HG03460 (cell line): ENCODE data around the gene DIP2C.

Experiments used
- ATAC-seq: cut with Tn5 transposase; IDR thresholded peaks from one replicate; pipeline ENCODE4 v1.9.1; 2021; ENCODE audit not compliant: unreplicated experiment

The DIP2C gene

DNA sequence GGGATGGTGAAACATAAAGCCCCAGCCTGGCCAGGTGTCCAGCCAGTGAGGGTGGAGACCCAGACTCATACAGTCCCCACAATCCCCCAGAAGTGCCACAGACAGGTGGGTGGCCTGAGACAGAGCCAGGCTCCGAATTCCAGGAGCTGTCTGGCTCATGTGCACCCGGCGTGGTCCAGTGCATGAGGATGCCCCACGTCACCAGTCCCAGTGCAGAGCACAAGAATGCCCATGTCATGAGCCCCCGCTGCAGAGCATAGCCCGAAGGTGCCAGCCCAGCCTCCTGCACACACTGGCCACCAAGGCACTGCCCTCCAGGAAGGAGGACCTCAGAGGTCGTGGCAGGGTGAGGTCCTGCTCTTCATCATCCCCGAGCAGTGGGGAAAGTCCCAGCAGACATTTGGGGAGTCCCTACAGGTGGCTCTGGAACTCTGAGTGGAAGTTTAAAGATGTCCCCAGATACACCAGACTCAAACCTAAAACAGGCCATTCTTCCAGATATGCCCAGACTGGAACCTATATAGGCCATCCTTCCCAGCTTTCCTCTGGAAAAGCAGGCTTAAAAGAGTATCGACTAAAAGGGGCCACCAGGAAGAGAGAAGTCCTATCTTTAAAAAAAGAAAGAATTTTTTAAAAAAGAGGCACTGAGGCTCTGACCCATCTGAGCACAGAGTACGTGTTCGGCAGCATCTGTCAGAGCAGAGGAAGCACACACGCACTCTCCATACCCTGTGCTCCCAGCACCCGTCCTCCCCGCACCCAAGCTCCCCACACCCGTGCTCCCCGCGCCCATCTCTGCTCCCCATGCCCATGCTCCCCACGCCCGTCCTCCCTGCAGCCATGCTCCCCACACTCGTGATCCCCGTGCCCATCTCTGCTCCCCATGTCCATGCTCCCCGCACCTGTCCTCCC lies 11.5 kb downstream of the DIP2C start:
- no peak for ATAC-seq

DNA sequence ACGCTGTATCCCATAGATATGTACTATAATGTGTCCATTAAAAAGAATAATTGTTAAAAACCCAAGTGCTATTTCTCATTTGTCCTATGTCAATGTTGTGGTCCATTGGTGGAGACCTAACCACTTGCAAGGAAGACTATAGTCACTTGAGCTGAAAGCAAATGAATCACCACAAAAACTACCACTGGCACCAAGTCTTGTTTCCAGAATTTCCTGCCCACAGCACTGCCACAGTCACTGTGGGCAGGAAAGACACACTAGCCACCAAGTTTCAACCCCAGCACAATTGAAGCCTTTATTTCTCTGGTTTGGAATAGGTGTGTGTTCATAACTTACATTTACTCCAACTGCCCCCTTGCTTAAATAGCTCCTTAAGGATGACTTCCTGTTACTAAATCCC lies 12.4 kb downstream of the DIP2C start:
- ATAC-seq, result no peak

DNA sequence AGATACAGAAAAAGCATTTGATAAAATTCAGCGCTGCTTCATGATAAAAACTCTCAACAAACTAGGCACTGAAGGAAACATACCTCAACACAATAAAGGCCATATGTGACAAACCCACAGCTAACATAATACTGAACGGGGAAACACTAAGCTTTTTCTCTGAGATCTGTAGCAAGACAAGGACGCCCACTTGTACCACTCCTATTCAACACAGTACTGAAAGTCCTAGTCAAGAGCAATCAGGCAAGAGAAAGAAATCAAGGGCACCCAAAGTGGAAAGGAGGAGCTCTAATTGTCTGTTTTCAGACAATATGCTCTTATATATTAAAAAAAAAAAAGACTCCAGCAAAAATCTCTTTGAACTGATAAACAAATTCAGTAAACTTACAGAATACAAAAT lies 13.3 kb downstream of the DIP2C start:
- no peak for ATAC-seq

DNA sequence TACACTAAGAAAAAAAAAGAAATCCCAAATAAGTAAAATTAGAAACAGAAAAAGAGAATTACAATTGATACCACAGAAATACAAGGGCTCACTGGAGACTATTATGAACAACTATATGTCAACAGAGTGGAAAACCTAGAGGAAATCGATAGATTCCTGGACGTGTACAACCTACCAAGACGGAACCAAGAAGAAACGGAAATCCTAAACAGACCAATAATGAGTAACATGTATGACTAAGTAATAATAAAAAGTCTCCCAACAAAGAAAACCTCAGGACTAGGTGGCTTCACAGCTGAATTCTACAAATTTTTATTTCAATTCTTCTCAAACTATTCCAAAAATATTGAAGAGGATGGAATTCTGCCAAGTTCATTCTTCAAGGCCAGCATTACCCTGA lies 13.9 kb downstream of the DIP2C start:
- ATAC-seq, result no peak

DNA sequence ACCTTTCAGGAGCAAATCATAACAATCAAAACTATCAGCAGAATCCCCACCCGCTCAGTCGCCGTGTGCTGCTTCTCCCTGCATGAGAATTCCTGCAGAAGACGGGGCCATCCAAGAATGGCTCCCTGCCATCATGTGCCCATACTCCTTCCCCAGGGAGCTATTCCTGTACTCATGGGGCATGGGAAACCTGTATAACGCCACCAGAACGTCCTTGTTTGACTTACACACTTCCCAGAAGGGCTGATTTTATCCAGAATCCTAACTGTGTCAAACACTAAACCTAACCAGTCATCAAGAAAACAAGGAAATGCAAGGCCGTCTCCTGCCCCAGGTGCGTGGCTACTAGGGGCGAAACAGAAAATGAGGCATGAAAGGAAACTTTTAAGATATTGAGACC lies 16.0 kb downstream of the DIP2C start:
- no peak for ATAC-seq

DNA sequence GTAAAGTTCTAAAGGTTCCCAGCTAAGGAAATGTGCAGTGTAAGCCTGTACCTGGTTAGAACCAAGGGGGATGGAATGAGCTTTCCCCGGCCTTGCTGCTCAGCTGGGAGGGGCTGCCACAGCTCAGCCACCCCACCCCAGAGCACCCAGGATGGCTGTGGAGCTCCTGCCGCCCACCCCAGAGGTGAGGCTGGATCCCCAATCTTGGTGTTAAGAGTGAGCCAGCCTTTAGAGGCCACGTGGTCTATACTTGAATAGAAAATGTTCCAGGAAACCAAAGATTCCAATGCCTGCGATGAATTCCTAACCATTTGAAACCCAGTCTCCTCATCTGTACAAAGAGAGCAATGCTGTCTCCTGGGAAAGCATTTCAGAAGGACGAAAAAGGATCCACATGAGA lies 16.5 kb downstream of the DIP2C start:
- ATAC-seq, result no peak

DNA sequence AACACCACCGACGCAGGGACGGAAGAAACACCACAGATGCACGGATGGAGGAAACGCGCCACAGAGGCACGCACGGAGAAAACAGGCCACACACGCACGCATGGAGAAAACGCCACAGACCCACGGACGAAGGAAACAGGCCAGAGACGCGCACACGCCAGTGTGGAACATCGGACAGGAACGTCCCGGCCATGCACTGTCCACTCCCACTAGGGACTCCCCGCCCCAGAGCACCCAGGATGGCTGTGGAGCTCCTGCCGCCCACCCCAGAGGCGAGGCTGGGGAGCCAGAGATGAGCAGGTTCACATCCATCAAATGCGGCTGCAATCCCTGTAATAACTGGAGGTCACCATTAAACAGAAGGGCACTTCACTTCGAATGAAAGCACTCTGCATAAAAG lies 17.3 kb downstream of the DIP2C start:
- ATAC-seq, result no peak

DNA sequence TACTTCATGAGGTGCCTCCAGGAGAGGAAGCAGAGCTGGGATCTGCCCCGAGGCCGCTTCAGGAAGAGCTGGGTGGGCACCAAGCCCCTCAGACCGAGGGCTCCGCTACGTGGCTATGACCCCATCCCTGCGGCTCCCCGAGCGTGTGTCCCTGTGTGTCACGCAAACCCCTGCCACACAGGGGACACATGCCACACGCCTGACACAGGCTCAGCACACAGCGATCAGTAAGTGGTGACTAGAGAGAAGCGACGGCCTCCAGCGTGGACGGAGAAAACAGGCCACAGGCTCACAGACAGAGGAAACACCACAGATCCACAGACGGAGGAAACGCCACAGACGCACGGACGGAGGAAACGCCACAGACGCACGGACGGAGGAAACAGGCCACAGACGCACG lies 18.5 kb downstream of the DIP2C start:
- no peak for ATAC-seq

DNA sequence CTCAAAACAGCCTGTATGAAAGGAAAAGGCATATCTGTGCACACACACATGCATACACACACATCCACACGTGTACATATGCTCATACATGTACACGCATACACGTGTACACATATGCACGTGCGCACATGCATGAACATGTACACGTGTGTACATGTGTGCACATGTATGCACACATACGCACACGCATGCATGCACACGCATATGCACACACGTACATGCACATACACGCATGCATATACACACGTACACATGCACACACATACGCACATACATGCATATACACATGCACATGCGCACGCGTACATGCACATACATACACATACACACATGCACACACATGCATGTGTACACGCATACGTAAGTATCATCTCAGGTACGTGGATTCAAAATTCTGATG lies 19.4 kb downstream of the DIP2C start:
- ATAC-seq, result no peak

DNA sequence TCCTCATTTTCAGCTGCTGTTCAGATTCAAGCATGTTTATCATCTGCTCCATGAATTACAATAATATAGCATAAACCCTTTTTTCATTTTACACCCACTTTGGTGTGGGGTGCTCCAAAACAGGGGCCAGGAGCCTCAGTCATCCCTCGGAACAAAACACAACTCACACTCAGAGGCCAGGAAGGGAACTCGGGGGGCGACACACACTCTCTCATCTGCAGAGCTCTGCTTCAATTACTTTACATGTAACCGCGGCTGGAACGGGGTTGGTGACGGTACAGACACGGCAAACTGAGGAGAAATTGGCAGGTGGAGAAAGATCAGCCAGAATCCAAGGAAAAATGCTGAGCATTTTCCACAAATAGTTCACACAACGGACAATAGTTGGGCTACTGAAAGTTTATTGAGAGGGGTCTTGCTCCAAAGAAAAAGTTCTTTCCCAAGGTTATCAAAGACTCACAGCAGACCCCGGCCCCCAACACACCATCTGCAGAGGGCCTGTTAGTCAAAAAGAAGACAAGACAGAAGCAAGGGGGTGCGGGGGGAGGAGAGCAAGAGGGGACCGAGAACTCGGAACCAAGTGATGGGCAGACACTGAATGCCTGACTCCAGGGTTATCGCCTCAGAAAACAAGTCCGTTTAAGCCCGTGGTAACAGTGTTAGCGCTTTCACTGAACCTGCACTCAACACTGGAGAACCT lies 20.5 kb downstream of the DIP2C start:
- ATAC-seq, result no peak

DNA sequence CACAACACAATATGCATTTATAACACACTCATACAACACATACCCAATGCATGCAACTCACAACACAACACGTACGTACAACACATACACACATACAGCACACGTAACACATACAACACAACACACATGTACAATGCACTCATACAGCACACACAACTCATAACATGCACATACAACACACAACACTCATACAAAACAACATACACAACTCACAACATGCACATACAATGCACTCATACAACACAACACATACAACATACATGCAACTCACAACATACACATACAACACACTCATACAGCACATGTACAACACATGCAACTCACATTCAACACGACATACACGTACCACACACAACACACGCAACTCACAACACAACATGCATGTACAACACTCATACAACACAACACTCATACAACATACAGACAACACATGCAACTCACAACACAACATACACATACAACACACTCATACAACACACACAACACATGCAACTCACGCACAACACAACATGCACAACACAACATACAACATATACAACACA lies 21.8 kb downstream of the DIP2C start:
- no peak for ATAC-seq

DNA sequence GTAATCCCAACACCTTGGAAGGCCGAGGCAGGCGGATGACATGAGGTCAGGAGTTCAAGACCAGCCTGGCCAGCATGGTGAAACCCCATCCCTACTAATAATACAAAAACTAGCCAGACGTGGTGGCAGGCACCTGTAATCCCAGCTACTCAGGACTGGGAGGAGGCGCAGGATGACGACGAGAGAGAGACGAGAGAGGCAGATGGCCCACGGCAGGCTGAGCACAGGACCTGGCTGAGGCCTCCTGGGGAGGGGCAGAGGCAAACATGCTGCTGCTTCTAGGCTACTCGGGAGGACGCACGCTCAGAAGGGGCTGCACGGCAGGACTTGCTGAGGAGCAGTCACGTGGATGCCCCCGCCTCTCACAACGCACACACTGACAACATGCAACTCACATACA lies 22.4 kb downstream of the DIP2C start:
- no peak for ATAC-seq

DNA sequence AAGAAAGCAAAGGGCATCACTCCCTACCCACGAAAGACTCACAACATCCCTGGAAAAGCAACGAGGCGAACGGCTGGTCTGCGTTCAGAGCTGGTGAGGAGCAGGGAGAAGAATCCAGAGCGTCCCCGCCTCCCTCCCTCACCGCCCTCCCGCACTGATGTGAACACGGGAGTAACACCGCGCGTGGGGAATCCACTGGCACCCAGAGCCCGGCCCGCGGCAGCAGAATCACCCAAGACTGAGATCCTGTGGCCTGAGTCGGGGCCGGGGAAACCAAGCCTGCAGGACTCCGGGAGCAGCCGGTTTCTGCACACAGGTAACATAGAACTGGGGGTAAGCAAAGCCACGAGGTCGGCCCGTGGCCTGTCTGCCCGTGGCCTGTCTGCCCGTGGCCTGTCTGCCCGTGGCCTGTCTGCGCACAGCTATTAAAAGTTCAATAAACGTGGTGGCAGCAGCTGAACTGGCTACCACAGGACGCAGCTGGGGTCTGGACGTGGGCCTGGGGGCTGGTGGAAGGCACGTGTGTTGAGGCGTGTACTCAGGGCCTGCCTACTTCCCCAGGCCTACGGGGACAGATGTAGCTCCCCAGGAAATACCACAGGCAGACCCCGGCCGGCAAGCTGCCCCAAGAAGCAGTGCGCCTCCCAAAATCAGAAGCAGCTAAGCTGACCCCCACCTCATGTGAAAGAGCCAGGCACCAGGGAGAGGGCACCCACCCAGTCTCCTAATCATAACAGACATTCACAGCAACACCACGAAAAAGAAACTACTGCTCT lies 23.0 kb downstream of the DIP2C start:
- no peak for ATAC-seq

DNA sequence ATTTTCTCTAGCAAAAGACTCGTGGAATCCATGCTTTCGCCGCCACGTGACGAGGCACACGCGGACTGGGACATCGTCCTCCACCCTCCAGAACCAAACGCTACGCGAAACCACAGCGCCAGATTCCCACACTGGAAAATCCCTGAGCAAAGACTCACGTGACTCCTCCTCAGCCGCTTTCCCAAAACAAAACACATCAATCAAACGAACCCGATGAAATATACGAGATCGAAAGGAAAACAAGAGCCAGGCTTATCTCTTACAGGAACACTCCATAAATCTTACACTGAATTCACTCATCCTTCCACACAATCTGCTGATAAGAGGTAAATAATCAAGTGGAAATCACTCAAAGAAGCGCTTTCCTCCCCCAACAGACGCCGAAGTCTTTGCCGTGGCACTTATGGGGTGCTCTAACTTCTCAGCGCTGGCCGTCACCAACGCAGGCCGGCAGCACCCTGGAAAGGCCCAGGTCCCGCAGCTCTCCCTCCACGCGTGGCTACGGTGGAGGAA lies 23.8 kb downstream of the DIP2C start:
- no peak for ATAC-seq

DNA sequence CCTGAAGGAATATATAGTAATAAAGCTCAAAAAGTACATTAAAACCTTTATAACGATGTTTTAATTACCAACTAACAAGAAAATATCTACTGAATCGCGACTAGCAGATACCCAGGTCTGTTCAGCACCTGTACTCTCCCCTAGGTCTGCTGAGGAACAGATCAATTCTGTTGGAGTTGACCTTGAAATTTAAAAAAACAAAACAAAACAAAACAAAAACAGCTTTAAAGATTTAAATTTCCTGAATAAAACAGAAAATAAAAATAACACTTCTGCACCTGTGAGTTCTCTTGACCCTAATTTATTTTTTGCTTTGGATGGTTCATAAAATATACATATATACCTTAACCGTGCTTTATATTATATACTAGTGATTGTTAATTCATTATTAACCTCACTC lies 24.6 kb downstream of the DIP2C start:
- no peak for ATAC-seq

DNA sequence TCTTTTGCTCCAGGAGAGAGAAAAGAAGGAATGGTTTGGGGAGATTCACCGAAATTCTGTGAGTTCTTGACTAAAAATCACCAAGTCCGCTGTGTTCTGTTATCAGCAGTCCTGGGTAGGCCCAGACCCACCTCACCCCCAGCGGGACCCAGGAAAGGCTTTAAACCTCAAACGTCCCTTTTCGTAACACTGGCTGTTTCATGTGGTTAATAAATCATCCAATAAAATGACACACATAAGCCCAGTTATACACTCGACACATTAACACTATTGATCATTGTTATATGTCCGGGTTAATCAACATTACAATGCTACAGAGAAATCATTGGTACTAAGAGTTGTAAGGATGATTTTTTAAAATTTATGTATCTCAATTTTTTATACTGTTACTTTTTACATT lies 25.2 kb downstream of the DIP2C start:
- ATAC-seq, result no peak

DNA sequence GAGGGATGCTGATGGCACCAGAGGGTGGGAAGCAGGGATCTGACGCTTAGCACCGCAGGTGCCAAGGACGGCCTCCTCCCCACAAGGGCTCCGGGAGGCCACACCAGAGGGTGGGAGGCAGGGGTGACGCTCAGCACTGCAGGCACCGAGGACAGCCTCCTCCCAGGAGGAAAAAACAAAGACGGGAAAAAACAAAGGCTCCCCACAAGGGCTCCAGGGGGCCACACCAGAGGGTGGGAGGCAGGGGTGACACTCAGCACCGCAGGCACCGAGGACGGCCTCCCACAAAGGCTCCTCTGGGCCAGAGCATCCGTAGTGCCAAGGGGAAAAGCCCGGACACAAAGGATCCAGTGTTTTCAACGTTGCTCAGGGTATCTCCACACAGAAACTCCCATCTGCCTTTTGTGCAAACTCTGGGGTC lies 25.6 kb downstream of the DIP2C start:
- no peak for ATAC-seq

DNA sequence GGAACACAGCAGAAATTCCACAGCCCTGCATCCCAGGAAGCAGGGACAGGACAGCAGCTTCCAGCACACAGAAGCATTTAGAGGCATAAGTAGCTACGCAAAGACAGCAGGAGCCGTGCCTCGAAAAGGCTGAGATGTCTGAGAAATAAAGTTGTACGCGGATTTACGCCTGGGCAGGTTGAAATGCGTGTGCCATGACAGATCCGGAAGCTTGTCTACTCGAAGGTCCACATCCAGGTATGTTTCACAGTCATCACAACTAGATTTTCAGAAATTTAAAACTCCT lies 26.1 kb downstream of the DIP2C start:
- no peak for ATAC-seq

DNA sequence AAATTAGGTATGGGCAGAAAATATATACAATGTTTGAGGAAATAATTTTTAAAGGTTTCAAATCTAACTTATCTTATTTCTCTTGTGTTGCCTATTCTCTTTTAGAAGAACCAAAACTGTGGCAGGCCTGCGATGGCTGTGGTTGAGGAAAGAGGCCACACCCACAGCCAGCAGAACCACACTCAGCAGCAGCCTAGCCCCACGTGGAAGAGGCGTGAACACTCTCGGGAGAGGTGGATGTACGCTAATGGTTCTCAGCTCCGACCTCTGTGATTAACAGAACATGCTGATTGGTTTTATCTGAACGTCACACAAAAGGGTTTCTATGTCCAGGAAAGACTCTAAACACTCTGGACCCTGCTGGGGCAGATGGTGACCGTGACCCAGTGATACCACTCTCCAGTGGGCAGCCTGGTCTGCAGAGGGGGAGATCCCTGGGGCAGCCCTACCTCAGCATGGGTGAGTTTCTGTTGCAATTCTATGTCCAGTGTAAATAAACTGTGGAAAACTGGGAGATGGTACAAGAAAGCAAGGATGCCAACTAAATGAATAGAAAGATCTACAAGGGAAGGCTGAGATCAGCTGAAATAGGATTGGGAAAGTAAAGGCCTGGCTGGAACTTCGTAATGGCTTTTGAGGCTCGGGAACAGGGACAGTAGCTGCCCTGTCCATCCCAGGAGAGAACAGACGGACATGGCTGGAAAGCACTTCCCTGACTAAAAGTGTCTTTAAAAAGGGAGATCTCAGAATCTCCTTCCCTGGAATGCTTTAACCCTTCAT lies 26.6 kb downstream of the DIP2C start:
- ATAC-seq, result no peak

DNA sequence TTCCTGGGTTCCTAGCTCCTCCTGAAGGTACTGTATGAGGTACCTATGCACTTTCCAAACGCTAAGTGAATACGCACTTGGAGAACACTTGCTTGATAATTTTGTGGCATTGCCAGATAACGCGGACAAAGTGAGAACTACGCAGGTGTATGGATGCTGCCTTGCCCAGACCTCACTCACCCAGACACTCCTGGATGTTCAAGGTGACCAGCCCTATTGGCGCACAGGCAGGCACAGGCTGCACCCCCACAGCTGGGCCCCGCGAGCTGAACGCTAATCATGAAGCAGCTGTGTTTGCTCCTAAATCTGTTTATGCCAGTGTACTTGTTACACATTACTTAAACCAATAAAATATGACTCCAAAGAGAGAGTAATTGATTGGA lies 27.3 kb downstream of the DIP2C start:
- no peak for ATAC-seq
